H1 (cell line): ENCODE data around the gene MYO9A. TPM values are rescaled to one million over a fixed set of nuclear protein-coding genes. Genes with fewer than 3 reads are reported as not detected.

Experiments
- CTCF ChIP-seq, 3 experiments: IDR thresholded peaks; 1 replicate in 2 of 3; 2 replicates in 1 of 3; pipeline versions ENCODE4 v1.5.1 to v1.6.1; 2011; ENCODE audit warnings: low read length in 3 of 3, mild to moderate bottlenecking in 3 of 3, inconsistent platforms in 2 of 3, low read depth in 1 of 3, moderate library complexity in 1 of 3; ENCODE audit not compliant: insufficient read depth in 1 of 3; ENCODE audit errors: control extremely low read depth in 1 of 3
- polyA plus RNA-seq, 7 experiments: library from polyadenylated mRNA; depleted of rRNA in 3 of 7; stranded (reverse) in 5 of 7; unstranded in 2 of 7; fragments of >200 nt in 5 of 7; fragments of 200-250 nt in 2 of 7; gene quantifications; 1 replicate in 5 of 7; 2 replicates in 1 of 7; 4 replicates in 1 of 7; pipeline versions ENCODE4 v1.2.1 to v1.2.3, GENCODE V29; 2011 to 2013; ENCODE audit warnings: missing spikeins in 2 of 7, mixed read lengths in 2 of 7
- total RNA-seq: library from RNA; stranded (reverse); fragmentation: NEBNext Ultra II Directional; extraction: Animal tissue kit (Norgen Biotek cat#: 25700); gene quantifications from 2 replicates; pipeline ENCODE4 v1.2.1, GENCODE V29; 2021

The MYO9A gene
- total and polyA plus RNA-seq, 2 of the 8 experiments (the other 6 are each of a cell fraction or from before 2014, with no cell fraction given), result 3.9 to 26.0 TPM

DNA sequence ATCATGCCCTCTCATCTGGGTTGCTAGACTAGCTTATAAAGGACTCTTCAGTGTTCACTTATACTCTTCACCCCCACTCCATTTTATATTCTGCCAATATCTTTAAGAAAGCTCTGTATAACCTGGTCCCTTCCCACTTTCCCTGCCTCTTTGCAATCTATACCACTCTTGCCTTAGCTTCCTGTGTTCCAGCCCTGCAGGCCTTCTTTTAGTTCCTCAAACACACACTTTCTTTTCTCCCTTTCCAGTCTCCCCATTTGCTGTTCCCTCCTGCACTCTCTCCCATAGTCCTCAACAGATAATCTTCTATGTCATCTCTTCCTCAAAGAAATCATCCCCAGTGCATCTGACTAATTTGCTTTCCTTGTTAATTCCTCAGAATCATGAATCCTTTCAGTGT is 29.0 kb upstream of the MYO9A start (continued):
- no peak for TF ChIP-seq CTCF (IDR thresholded peaks at IDR 0.05; ENCODE audit: control extremely low read depth in 1 of 3, insufficient read depth in 1 of 3, low read depth in 1 of 3, low read length in 3 of 3)
